Neural cell (in vitro differentiated cells): ENCODE data around the gene SLC6A1.

ENCODE experiments used
- CTCF ChIP-seq: fragments of 450-650 bp; IDR thresholded peaks from 2 replicates; pipeline ENCODE4 v1.5.1; 2014; ENCODE audit warnings: antibody characterized with exemption, mild to moderate bottlenecking, moderate library complexity; ENCODE audit not compliant: poor library complexity, severe bottlenecking
- EP300 ChIP-seq: fragments of 450-650 bp; conservative IDR thresholded peaks from 2 replicates; pipeline ENCODE4 v1.6.1; 2014; ENCODE audit warnings: antibody characterized with exemption, mild to moderate bottlenecking, moderate library complexity; ENCODE audit not compliant: poor library complexity, severe bottlenecking
- EZH2 ChIP-seq: fragments of 200-600, 300-800 bp; shearing (Covaris generic), sonication (generic); IDR thresholded peaks from 2 replicates; pipeline ENCODE4 v1.6.1; 2014; ENCODE audit warnings: antibody characterized with exemption, low read length, borderline replicate concordance, mild to moderate bottlenecking; ENCODE audit not compliant: insufficient read depth, poor library complexity, severe bottlenecking
- POLR2AphosphoS5 ChIP-seq: IDR thresholded peaks from 2 replicates; pipeline ENCODE4 v1.6.1; 2012
- RAD21 ChIP-seq: fragments of 450-650 bp; conservative IDR thresholded peaks from 2 replicates; pipeline ENCODE4 v1.6.1; 2014; ENCODE audit warnings: antibody characterized with exemption, mild to moderate bottlenecking, moderate library complexity
- REST ChIP-seq: IDR thresholded peaks from 2 replicates; pipeline ENCODE4 v1.6.1; 2012; ENCODE audit warnings: borderline replicate concordance
- TAF1 ChIP-seq: IDR thresholded peaks from 2 replicates; pipeline ENCODE4 v1.6.1; 2012; ENCODE audit warnings: low read depth

GRCh38 chr3:10974131-10974530 lies 18.4 kb upstream of the SLC6A1 start:
- TF ChIP-seq REST (no peak), CTCF (no peak), POLR2AphosphoS5 (no peak), RAD21 (no peak), EP300 (no peak), EZH2 (no peak), TAF1 (no peak)
